Stomach (tissue), 4 donors: Measurements from ENCODE around the gene SORCS3.

Experiments used
- CTCF ChIP-seq, 7 experiments: fragments of 450-650 bp in 4 of 7; fragments of 200-600 bp in 3 of 7; sonication (generic) in 3 of 7; IDR thresholded peaks; one replicate each; pipeline ENCODE4 v1.5.1; 2016 to 2019; ENCODE audit warnings: antibody characterized with exemption in 7 of 7, control low read depth in 2 of 7, mild to moderate bottlenecking in 1 of 7
- EP300 ChIP-seq: sonication (generic); formaldehyde crosslinking; IDR thresholded peaks from one replicate; pipeline ENCODE4 v1.6.1; 2017; ENCODE audit warnings: antibody characterized with exemption
- POLR2A ChIP-seq, 4 donors: fragments of 450-650 bp; IDR thresholded peaks; one replicate each; pipeline ENCODE4 v1.6.1; 2016; ENCODE audit warnings: antibody characterized with exemption in 4 of 4, control low read depth in 2 of 4, mild to moderate bottlenecking in 1 of 4, moderate library complexity in 1 of 4
- POLR2AphosphoS5 ChIP-seq, 3 donors: sonication (generic); formaldehyde crosslinking; IDR thresholded peaks; one replicate each; pipeline ENCODE4 v1.6.1; 2016; ENCODE audit warnings: antibody characterized with exemption in 3 of 3

DNA sequence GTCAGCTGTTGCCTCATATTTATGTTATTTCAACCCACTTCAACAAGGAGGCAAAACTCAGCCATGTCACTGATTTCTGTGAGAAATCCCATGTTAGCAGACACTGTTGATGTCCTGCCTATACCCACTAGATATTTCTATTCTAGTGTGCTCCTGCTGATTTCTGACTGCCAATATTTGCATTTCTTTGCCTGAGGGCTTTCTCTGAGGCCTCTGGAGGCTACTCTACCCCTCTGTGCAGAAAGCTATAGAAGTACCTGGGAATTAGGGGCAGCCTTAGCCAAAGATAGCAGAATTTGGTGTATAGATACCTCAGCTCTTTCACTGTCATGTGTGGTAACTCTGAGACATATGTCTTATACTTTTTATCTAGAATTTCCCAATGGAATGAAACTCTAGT is 348.8 kb downstream of the SORCS3 start:
- TF ChIP-seq EP300 (no peak), CTCF (IDR thresholded peaks at IDR 0.05) (no peak), POLR2A (IDR thresholded peaks at IDR 0.05) (no peak), POLR2AphosphoS5 (IDR thresholded peaks at IDR 0.05) (no peak)
